ENCODE measurements around the gene EMSY.

DNA sequence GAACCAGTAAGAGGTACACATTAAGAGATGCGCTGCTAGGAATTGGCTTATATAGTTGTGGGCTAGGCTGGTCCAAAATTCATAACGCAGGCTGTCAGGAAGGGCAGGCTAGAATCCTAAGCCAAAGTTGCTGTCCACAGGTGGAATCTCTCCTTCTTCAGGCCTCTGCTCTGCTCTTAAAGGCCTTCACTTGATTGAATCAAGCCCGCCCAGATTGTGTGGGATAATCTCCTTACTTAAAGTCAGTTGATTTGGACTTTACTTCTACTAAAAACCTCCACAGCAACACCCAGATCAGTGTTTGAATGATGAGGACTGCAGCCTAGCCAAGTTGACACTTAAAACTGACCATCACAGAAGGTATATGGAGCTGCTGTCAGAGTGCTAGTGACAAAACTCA, 156.9 kb downstream of the EMSY start:
- TF ChIP-seq POLR2A (IDR thresholded peaks at IDR 0.05), result no peak
- TF ChIP-seq, protein P1, sequence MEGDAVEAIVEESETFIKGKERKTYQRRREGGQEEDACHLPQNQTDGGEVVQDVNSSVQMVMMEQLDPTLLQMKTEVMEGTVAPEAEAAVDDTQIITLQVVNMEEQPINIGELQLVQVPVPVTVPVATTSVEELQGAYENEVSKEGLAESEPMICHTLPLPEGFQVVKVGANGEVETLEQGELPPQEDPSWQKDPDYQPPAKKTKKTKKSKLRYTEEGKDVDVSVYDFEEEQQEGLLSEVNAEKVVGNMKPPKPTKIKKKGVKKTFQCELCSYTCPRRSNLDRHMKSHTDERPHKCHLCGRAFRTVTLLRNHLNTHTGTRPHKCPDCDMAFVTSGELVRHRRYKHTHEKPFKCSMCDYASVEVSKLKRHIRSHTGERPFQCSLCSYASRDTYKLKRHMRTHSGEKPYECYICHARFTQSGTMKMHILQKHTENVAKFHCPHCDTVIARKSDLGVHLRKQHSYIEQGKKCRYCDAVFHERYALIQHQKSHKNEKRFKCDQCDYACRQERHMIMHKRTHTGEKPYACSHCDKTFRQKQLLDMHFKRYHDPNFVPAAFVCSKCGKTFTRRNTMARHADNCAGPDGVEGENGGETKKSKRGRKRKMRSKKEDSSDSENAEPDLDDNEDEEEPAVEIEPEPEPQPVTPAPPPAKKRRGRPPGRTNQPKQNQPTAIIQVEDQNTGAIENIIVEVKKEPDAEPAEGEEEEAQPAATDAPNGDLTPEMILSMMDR (IDR thresholded peaks at IDR 0.05), result no peak
